ENCODE measurements around the gene FRMPD3.
"Not testable (repeated sequence)": the region's sequence is repeated elsewhere in the genome, so short reads cannot be mapped to it uniquely, and the experiment has no call there.

FRMPD3 gene

DNA sequence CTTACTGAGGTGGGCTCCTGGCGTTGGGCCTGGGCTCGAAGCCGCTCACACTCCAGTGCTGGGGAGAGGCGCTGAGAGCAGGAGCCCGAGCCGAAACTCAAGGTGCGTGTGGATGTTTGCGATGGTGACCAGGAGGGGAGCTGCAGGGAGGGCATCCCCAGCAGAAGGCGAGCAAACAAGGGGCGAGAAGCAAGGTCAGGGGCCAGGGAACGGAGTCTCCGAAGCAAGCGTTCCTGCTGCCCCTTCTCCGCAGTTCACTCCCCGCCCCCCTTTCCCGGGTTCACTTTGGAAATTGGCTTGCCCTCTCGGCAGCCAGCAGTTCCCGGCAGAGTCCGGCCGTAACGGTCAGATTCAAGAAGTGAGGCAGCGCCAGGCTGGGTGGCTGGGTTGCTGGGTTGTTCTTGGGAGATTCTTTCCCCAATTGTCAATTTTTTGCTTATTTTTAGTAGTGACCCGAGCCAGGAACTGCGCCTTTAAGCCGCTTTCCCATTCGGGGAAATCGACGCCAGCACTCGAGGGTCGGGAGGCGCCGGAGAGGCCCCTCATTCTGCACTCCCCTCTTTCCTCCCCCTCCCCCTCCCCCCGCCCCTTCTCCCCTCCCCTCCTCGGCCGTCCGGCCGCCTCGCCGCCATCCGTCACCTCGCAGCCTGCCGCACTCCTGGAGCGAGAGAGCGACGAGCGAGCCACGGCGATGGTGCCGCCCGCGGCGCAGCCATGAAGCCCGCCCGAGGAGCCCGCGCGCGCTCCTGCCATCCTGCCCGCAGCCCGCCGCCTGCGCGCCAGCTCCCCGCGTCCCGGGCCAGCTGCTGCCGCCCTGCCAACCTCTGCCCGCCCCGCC, at the start of gene FRMPD3:
Gene FRMPD3 (plus strand): TSS at position 655 of the 838 bp plus-strand sequence. CDS start 76,937 bp downstream, outside the sequence.
- DNase-seq: peak in 1 of 2 experiments; percentile 22

DNA sequence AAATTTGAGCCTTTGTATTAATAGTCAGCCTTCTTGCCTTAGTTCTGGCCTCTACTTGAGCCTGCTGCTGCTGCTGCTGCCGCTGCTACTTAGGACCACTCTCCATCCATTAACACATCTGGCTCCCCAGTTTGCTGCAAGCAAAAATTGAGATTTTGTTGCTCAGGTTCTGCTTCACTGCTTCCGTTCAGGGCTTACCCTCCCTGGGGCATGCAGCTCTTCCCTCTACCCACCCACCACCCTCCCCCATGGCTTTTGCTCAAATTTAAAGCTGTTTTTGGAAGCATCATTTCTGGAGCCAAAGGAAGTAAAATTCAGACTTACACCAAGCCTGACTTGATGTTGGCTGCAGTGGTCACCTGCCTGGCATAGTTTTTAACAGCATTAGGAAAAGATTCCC, 28.9 kb upstream of the FRMPD3 start:
- no peak for DNase-seq

DNA sequence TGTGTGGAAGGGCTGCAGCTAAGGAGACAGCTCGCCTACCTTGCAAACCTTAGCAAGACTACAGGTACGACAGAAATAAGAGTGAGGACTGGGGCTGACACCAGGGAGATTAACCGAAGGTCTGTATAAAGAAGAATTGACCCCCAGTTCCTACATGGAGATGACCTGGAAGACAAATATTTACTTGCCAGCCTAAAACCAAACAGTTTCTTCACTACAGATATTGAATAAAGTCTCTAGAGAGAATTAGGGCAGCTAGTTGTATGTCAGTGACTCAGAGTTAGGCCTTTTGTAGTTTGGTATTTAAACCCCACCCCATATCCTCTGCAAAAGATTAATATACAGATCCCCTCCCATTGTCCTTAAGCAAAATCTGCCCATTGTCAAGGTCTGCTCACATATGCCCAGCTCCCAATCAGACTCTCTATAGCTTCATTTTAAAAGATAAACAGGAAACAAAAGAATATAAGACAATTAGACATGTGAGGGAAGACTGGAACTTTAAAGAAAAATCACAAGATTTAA, 28.1 kb upstream of the FRMPD3 start:
- DNase-seq: no peak

DNA sequence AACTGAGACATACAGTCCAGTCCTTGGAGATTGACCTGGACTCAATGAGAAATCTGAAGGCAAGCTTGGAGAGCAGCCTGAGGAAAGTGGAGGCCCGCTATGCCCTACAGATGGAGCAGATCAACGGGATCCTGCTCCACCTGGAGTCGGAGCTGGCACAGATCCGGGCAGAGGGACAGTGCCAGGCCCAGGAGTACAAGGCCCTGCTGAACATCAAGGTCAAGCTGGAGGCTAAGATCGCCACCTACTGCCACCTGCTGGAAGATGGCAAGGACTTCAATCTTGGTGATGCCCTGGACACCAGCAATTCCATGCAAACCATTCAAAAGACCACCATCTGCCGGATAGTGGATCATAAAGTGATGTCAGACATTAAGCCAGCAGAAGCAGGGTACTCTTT, 20.4 kb upstream of the FRMPD3 start:
- peak in 1 of 2 experiments; percentile 13 for DNase-seq

DNA sequence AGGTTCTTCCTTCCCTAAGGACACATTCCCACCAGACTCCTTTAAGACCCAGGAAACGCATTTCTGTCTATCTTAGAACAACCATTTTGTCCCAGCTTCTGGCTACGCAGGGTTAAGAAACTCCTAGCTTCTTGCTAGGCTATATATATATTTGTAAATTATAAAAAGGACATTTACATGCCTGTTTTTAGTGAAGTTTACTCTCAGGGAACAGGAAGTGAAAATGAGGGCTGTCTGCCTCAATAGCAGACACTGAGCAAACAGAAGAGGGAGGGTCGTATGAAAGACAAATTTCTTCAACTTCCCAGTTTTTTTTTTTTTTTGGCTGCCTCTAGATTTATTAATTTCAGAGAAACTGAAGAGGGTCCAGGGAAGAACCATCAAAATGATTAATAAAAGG, 9.3 kb upstream of the FRMPD3 start:
- DNase-seq: no peak

DNA sequence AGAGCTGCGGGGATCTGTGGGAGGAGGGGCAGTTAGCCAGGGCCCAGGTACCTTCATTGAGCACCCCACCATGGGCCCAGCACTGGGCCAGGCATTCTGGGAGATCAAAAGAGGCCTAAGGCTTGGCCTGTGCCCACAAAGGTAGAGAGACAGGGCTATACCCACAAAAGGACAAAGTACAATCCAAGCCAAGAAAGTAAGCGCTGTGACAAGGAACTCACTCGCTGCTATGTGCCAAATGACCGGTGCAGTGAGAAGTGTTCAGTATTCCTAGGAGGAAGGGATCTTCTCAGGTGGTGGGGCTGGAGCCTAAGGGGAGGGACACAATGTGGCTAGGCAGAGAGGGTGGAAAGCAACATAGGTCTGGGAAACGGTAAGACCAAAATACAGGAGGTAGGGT, 8.8 kb upstream of the FRMPD3 start:
- no peak for DNase-seq

DNA sequence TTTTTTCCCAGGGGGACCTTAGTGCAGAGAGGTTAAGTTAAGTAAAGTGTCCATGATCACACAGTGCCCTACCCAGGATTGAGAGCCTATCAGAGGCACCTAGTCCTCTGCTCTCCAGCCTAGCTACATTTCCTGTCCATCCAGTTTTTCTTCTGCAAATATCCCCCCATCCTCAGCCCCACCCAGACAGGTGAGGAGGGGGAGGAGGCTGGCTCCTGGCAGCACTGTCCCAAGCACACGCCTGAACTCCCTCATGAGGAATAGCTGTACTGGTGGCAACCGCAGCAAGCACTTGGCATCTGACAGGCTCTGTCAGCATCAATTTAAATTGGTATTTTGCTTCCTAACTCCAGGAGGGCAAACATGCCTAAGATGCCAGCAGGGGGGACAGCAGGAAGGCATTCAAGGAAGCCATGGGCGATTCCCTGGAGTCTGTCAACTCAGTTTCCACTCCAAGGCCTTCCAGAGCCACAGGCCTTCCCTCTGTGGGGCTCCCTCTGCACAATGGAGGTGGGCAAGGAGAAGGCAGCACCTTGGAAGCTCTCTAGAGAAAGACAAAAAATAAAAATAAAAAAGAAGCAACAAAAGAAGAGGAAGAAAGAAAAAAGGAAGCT, 6.4 kb upstream of the FRMPD3 start:
- peak in 1 of 2 experiments; percentile 3 for DNase-seq

DNA sequence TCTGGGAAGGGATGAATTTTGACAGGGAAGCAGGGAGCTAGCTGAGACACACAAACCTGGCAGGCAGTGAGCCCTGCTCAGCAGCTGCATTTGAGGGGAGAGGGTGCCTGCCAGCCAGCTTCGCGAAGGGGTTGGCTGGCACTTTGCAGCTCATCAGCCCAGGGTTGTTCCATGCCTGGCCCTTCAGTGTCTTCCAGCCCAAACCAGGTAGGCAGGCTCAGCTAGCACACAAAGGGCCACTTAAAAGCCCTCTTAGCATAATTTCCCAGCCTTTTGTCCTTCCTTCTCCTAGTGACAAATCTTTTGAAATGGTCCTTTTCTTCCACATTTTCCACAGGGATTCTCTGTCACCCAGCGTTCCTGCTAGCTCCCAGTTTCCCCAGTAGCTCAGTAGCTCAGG, 4.3 kb upstream of the FRMPD3 start:
- no peak for DNase-seq

DNA sequence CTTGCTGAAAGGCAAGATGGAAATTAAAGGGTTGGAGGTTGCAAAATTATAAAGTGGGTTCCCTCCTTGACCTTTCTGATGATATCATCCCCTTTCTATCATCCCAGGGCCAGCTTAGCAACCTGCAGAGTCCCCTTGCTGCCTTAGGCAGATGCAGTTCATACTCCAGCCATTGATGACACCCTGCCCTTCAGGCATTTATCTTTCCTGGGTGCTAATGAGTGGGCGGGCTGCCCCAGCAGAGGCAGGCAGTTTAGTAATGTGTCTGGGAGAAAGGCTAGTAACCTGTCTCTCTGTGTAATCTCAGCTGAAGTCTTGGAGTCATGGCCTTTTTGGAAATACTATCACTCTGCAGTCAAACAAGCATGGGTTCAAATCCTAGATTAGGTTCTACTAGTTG, 3.8 kb upstream of the FRMPD3 start:
- DNase-seq: no peak

DNA sequence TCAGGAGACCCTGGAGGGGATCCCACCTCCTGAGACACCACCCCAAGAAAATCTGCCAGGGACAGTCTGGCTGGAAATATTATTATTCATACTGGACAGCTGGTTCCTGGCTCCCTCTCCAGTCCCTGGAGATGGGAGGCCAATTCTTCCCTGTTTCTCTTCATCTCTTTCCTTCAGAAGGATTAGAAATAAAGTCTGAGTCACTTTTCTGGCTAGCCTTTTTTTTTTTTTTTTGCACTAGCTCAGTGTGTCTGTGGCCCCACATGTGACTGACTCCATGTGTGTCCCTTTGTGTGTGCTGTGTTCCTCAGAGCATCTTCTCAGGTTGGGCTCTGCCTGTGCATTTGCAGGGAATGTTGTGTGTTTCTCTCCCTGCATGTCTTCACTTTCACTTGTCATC, 1.8 kb upstream of the FRMPD3 start:
- no peak for DNase-seq

DNA sequence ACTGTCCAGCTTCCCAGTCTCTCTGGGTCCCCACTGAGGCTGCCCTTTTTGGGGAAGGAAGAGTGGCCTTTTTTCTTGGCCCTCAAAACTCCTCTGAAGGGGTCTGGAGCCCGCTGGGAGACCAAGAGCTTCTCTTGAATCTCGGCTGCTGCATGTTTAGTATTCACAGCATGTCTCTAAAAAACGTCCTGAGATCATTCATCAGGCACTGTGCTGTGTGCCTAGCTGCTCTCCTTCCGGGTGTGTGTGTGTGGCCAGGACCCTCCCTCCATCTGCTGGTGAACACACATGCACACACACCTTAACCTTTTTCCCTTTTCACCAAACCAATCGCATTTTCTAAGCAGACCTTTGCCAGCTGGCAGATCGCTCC, 841 bp upstream of the FRMPD3 start:
- no peak for DNase-seq

DNA sequence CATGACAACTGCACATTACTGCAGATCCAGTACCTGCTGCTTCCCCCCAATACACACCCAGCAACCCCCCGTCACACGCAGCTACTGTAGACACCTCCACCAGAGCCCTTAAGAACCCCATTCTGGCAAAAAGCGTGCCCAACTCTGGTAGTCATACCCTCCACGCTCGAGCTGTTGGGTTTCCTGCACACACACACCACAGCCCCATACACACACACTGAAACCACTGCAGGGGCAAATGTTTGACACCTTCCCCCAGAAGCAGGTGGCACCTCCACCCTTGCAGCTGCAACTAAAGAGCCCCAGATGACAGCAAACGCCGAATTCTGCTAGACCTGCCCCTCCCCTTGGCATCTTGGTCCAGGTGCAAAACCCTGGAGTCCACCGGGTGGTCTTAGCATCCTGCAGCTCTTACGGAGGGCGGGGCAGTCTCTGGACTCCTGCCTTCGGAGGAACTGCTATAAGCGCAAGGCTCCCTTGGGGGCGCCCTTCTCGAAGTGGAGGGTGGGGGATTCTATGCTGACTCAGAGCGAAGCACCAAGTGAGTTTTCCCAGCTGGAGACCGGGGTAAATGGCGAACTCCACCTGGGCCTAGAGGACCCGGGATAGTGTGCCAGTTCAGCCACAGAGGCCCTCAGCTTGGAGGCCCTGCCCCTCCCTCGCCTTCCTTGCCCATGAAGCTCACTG, 1.5 kb downstream of the FRMPD3 start:
- peak in 1 of 2 experiments; percentile 42 for DNase-seq

DNA sequence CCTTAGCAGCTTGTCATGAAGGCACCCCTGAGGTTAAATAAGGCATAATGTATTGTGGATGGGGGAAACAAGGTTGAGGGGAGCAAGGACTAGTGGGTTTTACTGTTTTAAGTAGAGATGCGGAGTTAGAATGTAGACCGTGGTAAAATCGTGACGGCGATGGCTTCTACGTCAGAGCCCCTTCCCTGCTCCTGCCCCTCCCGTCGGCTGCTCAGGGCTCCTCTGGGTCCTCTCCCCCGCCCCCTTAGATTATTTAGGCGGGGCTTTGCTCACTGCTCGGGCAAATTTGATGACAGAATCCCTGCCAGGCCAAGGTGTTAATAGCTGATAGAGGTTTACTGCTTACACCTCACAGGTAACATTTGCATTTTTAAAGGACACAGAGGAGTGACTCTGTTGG, 2.3 kb downstream of the FRMPD3 start:
- DNase-seq: no peak

DNA sequence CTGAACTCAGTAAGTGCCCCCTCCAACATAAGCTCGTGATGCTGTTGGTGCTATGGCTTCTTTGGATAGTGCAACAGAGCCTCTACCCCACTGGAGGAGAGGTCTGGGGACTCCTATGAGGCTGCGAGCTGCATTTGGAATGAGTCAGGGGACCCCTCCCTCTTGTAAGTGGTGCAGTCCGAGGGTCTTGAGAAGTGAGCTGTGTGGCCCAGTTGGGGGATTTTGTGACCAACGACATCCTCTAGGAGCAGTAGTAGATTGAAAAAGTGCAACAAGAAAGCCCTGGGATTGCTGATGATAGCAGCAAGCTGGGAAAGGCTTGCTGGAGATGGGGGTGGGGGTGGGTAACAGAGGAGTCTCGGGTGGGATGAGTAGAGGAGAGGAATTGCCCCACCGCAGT, 3.1 kb downstream of the FRMPD3 start:
- no peak for DNase-seq

DNA sequence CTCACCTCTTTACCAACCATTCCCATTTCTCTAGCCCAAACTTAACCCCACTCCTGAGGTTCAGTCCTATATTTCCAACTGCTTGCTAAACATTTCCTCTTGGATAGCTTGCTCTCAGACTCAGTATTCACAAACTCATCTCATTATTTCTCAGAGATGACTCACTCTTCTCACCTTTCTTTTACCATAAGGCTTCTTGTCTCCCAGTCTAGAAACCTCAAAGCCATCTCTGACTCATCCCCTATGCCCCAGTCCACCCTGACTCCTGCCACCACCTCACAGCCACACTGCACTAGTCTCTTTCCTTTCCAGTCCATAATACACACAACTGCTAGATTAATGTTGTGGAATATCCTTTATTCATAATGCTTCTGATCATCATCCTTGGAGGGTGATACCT, 4.8 kb downstream of the FRMPD3 start:
- no peak for DNase-seq

DNA sequence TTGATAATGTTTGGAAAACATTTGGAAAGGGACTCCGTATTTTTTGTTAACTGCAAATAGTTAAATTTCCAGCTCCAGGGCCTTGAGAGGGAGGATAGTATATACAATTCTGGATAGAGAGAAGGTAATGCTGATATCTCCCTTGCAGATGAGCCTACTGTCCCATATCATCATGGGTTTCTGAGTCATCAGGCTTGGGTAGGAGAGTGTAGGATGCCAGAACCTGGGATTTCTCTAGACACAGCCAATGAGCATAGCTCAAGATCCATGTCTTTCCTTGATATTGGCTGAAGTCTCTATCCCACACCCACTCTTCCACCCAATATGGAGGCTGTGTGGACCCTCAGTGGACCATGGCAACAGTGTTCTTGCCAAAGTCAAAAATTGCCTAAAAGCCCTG, 7.8 kb downstream of the FRMPD3 start:
- no peak for DNase-seq

DNA sequence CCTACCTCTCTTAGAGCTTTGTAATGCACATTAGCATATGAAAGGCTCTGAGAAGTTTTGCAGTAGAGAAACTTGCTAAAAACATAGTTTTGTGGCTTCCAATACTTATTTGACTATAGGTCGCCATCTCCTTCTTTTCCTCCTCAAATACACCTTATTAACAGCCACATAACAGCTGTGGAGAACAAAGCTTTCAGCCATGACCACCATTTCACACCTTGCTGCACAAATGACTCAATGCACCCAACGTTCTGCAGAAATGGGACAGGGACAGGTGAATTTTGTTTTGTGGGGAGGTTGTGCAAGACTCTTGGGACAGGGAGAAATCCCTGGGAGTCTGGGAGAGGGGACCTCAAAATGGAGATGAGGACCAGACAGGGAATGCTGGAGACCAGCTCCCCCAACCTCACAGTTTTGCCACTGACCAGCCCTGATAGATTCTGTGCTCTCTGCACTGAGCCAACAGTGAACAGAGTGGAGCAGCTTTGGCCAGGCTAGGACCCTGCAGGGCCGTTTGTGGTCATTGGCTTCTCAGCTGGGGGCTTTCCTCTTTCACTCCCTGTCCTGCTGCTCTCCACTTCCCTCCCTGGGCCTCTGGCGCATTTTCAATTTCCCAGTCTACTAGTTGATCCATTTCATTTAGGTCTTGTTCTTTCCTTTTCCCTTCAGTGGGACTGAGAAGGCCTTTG, 16.6 kb downstream of the FRMPD3 start:
- DNase-seq: no peak

DNA sequence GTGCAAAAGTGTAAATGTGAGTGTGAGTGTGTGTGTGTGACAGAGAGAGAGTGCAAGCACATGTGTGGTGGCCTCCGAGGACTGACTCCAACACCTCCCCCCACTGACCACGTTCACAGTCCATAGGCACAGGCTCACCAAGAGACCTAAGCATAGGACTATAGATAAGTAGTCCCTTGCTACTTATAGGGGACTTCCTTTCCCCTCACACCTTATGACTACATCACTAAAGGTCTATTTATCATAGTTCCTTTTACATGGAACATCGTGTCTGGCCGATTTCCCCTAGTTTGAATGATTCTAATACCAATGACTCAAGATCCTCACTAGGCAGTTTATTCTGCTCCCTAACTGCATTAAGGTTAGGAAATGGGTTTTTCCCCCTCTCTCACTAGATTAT, 17.8 kb downstream of the FRMPD3 start:
- DNase-seq: no peak

DNA sequence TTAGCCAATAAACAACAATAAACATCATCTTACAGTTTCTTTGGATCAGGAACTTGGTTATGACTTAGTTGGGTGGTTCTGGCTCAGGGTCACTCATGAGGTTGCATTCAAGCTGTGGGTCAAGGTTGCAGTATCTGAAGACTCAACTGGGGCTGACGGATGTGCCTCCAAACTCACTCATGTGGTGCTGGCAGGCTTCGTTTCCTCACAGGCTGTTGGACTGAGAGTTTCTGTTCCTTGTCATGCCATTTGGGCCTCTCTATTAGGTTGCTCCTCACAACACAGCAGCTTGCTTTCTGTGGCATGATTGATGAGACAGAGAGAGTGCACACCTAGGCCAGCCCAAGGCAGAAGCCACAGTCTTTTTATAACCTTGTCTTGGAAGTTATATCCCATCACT, 20.7 kb downstream of the FRMPD3 start:
- no peak for DNase-seq

DNA sequence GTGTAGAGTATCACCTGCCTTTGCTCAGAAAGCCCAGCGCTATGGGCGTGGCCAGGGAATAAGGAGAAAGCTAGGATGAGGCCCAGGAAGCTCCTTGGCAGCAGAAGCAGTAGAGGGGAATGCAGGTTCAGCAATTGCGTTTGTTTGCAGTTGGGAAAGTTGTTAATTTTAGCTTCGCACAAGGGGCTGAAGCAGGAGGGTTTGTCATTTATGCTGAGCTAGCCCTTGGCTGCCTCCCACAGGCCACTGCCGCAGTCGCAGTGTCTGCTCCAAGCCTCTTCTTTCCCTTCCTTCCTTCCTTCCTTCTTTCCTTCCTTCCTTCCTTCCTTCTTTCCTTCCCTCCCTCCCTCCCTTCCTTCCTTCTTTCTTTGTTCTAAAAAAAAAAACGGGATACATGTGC, 21.5 kb downstream of the FRMPD3 start:
- no peak for DNase-seq

DNA sequence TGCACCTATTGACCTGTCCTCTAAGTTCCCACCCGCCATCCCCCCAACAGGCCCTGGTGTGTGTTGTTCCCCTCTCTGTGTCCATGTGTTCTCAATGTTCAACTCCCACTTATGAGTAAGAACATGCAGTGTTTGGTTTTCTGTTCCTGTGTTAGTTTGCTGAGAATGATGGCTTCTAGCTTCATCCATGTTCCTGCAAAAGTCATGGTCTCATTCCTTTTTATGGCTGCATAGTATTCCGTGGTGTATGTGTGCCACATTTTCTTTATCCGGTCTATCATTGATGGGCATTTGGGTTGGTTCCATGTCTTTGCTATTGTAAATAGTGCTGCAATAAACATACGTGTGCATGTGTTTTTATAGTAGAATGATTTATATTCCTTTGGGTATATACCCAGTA, 22.0 kb downstream of the FRMPD3 start:
- DNase-seq: not testable (repeated sequence)

DNA sequence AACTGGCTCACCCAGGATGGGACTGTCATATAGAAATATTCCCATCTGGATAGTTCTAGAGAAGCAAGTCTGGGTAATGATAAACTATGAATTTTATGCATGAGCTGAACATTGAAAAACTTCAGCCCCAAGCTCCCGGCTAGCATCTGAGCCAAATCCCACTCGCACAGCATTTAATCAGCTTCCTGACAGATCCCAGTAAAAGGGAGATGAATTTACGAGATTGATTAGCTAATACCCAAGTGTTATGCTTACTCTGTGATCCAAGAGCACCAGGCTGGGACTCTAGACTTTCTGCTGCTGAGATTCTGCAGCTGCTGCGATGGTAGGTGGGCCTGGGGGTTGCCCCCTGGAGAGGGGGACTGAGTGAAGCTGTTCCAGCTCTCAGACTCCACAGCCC, 28.0 kb downstream of the FRMPD3 start:
- DNase-seq: peak; percentile 10 to 56

DNA sequence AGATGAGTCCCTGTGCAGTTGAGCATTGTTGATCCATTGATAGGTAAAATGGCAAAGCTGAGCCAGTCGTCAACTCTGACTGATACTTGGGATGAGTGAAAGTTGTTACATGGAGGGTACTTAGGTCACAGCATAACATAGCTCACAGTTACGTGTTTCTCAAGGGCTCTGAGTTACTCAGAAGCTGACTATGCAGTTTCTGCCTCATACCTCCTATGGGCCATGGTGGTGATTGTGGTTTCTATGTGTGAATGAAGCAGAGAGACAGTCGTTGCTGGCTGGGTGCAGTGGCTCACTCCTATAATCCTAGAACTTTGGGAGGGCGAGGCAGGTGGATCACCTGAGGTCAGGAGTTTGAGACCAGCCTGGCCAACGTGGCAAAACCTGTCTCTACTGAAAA, 30.8 kb downstream of the FRMPD3 start:
- no peak for DNase-seq
